ENCODE results near the gene OSM.
"Not testable (repeated sequence)": the region's sequence is repeated elsewhere in the genome, so short reads cannot be mapped to it uniquely, and the experiment has no call there.

OSM gene

GRCh38 chr22:30241576-30242371 is 24.9 kb downstream of the OSM start:
- DNase-seq, result no peak

DNA sequence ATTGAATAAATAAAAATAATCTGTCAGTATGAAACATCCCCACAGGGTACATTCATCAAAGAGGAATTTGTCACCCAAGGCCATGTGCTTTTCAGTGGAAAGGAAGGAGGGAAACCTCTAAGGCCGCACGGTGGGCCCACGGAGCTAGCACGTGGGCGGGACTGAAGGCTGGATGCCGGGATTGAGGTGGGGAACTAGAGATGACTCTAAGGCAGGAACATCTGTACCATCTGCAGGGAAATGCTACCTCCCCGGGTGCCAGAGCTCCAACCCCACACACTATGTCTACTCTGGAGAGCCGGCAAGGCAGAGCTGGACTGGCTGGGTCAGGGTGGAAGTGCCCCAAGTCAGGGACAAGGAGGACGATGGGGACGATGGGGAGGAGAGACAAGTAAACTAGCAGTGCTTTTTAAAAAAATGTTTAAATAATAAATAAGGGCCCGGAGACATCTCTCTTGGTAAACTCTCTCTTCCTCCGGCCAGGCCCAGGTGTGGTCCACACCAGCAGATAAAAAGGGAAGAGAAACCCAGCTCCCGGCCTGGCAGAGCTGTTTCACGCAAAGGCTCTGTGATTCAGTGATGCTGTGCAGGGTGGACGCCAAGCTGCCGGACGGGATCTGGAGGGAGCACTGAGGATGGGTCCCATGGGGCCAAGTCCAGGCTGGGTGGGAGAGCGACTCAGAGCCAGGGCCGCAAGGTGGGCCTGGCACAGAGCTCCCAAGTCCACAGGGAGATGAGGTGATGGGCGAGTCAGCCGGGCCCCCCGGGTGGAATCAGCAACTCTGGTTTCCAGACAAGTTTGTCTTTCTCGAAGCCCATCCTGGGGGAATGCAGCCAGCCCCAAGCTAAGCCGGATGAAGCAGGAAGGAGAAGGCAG is 25.9 kb downstream of the OSM start:
- no peak for DNase-seq

GRCh38 chr22:30239488-30240405 is 26.9 kb downstream of the OSM start:
- DNase-seq, result no peak

DNA sequence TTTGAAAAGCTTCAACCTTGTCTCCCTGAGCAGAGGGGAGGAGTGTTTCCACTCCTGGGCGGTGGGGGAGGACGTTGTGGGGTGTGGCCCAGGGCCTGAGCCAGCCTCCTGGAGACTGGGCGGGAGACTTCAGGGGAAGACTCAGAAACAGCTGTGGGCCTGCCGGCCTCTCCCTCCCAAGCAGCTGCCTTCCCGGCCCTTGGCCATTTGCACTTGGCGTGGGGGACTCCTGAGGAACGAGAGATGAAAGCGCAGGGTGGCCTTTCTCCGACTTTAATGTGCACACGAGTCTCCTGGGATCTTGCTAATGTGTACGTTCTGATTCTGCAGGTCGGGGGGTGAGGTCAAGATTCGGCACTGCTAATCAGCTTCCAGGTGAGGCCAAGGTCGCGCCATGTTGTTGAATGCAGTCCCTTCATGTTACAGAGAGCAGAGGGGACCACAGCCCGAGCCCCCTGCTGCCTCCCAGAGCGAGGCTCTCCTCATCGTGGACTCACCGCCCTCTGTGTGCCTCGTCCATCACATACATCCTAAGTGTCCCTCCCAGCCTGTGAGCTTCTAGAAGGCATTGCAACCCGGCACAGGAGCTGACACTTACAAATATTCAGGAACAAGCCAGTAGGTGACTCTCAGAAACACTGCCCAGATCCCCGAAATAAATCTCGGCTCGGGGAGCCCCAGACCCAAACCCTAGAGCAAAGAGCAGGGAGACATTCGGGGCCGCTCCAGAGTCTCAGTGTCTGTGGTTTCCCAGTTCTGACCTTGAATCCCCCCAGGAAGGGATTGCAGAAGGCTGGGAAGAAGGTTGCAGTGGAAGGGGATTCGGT is 27.8 kb downstream of the OSM start:
- DNase-seq, result no peak

DNA sequence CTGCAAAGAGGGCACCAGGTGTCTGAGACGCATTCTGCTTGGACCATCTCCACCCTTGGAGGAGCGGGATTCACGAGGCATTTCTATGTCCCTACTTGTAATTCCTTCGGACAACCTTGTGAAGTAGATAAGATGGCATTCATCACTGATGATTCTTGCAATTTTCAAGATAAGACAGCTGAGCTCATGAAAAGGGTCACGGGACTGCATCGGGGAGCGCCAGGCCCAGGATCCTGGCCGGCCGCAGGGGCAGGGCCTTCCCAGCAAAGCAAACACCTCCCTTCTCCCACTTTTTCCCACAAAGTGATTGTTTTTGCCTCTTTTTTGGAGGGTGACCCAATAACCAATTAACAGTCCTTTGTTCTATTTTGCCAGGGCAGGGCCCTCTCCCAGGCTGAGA is 28.5 kb downstream of the OSM start:
- no peak for DNase-seq

DNA sequence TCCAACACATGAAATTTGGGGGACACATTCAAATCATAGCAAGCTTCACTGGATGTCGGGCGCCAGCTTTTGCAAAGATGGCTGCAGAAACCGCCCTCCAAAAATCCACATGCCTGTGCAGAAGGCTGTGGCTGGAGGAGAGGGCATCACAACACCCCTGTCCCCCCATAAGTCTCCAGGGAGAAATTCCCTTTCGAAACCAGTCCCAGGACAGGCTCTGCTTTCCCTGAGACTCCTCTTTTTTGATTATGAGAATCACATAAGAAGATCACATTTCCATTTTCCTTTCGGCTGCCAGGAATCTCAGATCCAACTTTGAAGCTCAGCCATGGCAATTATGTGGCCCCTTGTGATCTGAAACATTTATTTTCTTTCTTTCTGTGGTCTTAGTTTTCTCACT is 29.8 kb downstream of the OSM start:
- no peak for DNase-seq

- DNase-seq, result no peak
These were observed 30.9 kb downstream of the OSM start for GRCh38 chr22:30235687-30236170.

- no peak for DNase-seq
These were observed 31.7 kb downstream of the OSM start for GRCh38 chr22:30234786-30235470.

DNA sequence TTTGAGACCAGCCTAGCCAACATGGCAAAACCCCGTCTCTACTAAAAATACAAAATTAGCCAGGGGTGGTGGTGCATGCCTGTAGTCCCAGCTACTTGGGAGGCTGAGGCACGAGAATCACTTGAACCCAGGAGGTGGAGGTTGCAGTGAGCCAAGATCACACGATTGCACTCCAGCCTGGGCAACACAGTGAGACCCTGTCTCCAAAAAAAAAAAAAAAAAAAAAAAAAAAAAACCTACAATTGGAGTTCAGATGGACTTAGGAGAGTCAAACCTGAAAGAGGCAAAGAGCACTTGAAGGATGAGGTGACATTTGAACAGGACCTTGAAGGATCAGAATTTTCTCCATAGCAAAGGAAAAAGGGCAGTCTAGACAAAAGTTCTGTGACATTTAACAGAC is 32.3 kb downstream of the OSM start:
- DNase-seq, result not testable (repeated sequence)

- no peak for DNase-seq
These were observed 33.1 kb downstream of the OSM start for GRCh38 chr22:30233582-30233981.

DNA sequence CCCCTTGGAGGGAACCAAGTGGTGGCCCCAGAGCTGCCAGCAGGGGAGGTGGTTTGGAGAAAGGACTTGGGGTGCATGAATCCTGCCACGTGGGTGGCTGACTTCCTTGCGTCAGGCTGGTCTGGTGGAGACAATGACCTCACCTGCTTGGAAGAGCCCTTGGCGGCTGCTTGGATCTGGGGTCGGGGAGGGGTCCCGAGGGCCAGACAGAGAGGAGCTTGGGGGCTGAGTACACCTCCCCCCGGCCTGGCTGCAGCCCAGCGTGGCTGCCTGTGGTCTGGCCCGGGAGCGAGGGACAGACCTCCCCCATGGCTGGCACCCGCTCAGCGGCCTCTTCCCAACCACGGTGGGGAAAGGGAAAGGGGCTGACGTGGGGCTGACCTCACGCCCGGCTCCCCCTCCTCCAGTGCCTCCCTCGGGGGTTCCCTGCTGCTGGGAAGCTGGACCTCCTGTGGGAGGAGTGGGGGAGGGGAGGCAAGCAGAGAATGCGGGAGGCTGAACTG is 33.9 kb downstream of the OSM start:
- DNase-seq, result no peak

DNA sequence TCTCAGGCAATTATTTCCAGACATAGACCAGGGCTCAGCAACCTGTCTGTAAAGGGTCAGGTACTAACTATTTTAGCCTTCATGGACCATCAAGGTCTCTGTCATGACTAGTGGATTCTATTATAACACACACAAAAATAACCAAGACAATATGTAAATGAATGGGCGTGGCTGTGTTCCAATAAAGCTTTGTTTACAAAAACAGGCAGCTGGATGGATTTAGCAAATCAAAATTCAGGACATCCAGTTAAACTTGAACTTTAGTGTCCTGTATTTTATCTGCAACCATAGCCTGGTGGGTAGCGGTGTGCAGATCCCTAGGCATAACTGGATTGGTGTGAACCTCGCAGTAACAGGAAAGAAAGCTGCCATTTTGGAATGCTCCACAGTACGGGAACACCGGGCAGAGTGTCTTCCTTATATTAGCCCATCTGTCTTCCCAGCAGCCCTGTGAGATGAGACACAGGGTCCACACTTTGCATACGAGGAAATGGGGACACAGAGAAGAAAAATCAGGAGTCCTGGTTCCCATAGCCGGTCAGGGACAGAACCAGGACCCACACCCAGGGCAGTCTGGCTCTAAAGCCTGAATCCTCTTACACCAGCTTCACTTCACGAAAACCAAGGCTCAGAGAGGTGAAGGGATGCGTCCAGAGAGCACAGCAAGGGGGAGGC is 35.7 kb downstream of the OSM start:
- DNase-seq, result no peak

GRCh38 chr22:30230330-30230729 is 36.3 kb downstream of the OSM start:
- DNase-seq, result no peak

DNA sequence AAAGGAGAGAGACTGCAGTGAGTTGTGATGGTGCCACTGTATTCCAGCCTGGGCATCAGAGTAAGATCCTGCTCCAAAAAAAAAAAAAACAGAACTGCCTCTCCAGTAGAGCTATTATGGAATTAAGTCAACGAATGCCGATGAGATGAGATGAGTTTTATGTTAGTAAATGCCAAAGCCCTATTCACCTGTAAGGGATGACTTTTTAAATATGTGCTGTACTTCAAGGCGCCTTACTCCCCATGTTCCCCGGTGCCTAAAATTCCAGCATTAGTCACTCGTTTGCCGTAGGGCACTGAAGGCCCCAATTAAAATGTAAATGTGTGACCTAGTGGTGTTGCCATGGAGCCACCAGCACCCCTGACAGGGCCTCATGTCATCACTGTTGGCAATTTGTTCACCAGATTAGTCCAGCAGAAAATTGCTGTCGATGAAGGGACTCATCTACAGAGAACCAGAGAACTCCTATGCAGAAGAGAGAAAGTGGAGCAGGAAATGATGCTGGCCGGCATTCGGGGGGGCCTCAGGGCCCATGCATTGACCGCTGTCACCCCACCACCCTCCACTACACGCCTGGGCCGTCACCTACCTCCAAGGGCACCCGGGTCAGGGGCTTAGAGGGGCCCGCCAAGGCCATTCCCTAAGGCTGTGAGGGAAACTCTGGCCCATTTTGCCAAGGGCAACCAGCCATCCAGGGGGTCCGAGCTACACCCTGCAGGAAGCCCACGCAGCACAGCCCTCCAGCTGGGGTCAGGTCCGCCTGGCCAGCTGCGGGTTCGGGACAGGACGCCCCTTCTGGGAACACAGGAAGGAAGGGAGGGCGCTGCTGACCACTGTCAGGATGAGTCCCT is 37.9 kb downstream of the OSM start:
- DNase-seq, result no peak

GRCh38 chr22:30227438-30228228 is 39.0 kb downstream of the OSM start:
- no peak for DNase-seq

- DNase-seq, result no peak
These were observed 40.3 kb downstream of the OSM start for GRCh38 chr22:30226192-30226832.

DNA sequence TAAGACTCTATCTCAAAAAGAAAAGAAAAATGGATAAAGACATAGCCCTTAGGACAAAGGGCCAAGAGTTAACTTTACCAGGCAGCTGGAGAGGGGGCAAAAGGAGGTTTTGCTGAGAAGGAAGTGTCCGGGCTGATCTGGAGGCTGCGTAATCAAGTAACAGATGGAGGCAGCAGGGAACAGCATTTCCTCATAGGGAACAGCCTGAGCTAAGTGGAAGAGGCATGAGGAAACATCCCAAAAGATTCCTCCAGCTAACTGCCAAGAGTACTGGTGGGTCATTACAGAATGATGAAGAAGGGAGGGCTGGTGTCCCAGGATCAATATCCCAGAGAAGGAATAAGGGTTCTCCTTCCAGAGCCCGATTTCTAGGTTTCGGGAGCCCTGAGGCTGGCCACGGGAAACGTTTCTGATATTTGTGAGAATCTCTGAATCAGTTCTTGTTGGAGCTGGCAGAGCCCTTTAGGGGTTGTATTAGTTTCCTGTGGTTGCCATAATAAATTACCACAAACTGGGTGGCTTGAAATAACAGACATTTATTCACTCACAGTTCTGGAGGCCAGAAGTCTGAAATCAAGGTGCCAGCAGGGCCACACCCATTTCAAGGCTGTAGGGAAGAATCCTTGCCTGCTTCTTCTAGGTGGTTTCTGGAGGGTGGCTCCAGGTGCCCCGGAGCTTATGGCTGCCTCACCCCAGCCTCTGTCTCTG is 41.3 kb downstream of the OSM start:
- no peak for DNase-seq
